ENCODE data around the gene TMEM179B.

- TF ChIP-seq, protein P1, sequence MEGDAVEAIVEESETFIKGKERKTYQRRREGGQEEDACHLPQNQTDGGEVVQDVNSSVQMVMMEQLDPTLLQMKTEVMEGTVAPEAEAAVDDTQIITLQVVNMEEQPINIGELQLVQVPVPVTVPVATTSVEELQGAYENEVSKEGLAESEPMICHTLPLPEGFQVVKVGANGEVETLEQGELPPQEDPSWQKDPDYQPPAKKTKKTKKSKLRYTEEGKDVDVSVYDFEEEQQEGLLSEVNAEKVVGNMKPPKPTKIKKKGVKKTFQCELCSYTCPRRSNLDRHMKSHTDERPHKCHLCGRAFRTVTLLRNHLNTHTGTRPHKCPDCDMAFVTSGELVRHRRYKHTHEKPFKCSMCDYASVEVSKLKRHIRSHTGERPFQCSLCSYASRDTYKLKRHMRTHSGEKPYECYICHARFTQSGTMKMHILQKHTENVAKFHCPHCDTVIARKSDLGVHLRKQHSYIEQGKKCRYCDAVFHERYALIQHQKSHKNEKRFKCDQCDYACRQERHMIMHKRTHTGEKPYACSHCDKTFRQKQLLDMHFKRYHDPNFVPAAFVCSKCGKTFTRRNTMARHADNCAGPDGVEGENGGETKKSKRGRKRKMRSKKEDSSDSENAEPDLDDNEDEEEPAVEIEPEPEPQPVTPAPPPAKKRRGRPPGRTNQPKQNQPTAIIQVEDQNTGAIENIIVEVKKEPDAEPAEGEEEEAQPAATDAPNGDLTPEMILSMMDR (IDR thresholded peaks at IDR 0.05), result no peak
- TF ChIP-seq POLR2A (IDR thresholded peaks at IDR 0.05), result no peak
Measured at GRCh38 chr11:62810748-62811147, 23.5 kb downstream of the TMEM179B start.

All from sigmoid colon (tissue), 3 donors.